ENCODE measurements around the gene DLEC1.

- TF ChIP-seq RFX5 (IDR thresholded peaks at IDR 0.05; ENCODE audit: low read depth, low read length) (no peak), RAD21 (IDR thresholded peaks at IDR 0.05; ENCODE audit: low read length) (no peak), CEBPB (IDR thresholded peaks at IDR 0.05; ENCODE audit: low read depth, low read length) (no peak), CTCF (conservative IDR thresholded peaks at IDR 0.05; ENCODE audit: low read depth, low read length) (no peak), USF2 (IDR thresholded peaks at IDR 0.05; ENCODE audit: low read depth, low read length) (no peak)
Observed at GRCh38 chr3:38110314-38111050, 71.5 kb downstream of the DLEC1 start.
